ENCODE results near the gene MAB21L4.

DNA sequence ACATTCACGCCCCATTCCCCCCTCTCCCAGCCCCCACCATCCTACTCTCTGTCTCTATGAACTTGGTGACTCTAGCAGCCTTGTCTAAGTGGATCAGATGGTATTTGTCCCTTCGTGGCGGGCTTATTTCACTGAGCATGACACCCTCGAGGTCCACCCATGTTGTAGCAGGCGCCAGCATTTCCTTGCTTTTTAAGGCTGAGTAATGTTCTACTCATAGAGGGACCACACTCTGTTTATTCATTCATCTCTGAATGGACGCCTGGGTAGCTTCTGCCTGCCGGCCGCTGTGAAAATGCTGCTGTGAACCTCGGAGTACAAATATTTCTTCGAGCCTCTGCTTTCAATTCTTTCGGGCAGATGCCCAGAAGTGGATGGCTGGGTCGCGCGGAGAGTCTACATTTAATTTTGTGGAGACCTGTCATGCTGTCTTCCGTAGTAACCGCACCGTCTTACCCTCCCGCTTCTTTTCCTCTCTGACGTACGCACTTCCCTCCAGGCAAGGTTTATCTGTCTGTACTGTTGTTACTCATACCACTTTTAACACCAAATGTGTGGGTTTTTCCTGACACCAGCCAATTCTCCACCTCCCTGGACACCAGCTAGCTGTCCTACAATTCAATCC lies 15.8 kb upstream of the MAB21L4 start:
- TF ChIP-seq, protein P1, sequence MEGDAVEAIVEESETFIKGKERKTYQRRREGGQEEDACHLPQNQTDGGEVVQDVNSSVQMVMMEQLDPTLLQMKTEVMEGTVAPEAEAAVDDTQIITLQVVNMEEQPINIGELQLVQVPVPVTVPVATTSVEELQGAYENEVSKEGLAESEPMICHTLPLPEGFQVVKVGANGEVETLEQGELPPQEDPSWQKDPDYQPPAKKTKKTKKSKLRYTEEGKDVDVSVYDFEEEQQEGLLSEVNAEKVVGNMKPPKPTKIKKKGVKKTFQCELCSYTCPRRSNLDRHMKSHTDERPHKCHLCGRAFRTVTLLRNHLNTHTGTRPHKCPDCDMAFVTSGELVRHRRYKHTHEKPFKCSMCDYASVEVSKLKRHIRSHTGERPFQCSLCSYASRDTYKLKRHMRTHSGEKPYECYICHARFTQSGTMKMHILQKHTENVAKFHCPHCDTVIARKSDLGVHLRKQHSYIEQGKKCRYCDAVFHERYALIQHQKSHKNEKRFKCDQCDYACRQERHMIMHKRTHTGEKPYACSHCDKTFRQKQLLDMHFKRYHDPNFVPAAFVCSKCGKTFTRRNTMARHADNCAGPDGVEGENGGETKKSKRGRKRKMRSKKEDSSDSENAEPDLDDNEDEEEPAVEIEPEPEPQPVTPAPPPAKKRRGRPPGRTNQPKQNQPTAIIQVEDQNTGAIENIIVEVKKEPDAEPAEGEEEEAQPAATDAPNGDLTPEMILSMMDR (IDR thresholded peaks at IDR 0.05) = no peak
- TF ChIP-seq ZFX (IDR thresholded peaks at IDR 0.05; ENCODE audit: borderline replicate concordance) = no peak

Measured in 22Rv1 (cell line).